H9 (cell line): ENCODE measurements around the gene WDR37. TPM values are rescaled to one million over a fixed set of nuclear protein-coding genes. Genes with fewer than 3 reads are reported as not detected.

ENCODE experiments used
- DNase-seq: peaks from one replicate; pipeline ENCODE4 v3.0.0-alpha.2; 2017
- H2AFZ ChIP-seq: one replicate; pipeline ENCODE4 v1.6.1; 2013; ENCODE audit warnings: mild to moderate bottlenecking, low read length, control low read depth, moderate library complexity
- H2AK5ac ChIP-seq: 2 replicates; pipeline ENCODE4 v1.6.1; 2013; ENCODE audit warnings: low read length, control low read depth, mixed read lengths; ENCODE audit not compliant: insufficient read length
- H2BK120ac ChIP-seq: one replicate; pipeline ENCODE4 v1.6.1; 2013; ENCODE audit warnings: low read depth, mild to moderate bottlenecking, low read length, control low read depth, inconsistent platforms; ENCODE audit not compliant: poor library complexity, severe bottlenecking
- H2BK12ac ChIP-seq: 2 replicates; pipeline ENCODE4 v1.6.1; 2013; ENCODE audit warnings: low read length, control low read depth, mixed read lengths, low read depth; ENCODE audit not compliant: insufficient read length
- H2BK15ac ChIP-seq: 2 replicates; pipeline ENCODE4 v1.6.1; 2013; ENCODE audit warnings: low read depth, low read length, control low read depth
- H2BK20ac ChIP-seq: one replicate; pipeline ENCODE4 v1.6.1; 2013; ENCODE audit warnings: low read depth, mild to moderate bottlenecking, low read length, control low read depth, inconsistent platforms; ENCODE audit not compliant: poor library complexity, severe bottlenecking
- H2BK5ac ChIP-seq: 2 replicates; pipeline ENCODE4 v1.6.1; 2013; ENCODE audit warnings: low read length, control low read depth, mixed read lengths; ENCODE audit not compliant: insufficient read length
- H3K14ac ChIP-seq: 2 replicates; pipeline ENCODE4 v1.6.1; 2013; ENCODE audit warnings: low read length, control low read depth; ENCODE audit not compliant: insufficient read depth
- H3K18ac ChIP-seq: 2 replicates; pipeline ENCODE4 v1.6.1; 2013; ENCODE audit warnings: low read depth, mild to moderate bottlenecking, mixed read lengths, low read length, control low read depth; ENCODE audit not compliant: insufficient read length
- H3K23ac ChIP-seq: 2 replicates; pipeline ENCODE4 v1.6.1; 2013; ENCODE audit warnings: low read length, control low read depth, mixed read lengths, low read depth; ENCODE audit not compliant: insufficient read length
- H3K23me2 ChIP-seq: 2 replicates; pipeline ENCODE4 v1.6.1; 2013; ENCODE audit warnings: low read depth, mild to moderate bottlenecking, mixed read lengths, low read length, control low read depth; ENCODE audit not compliant: insufficient read length, poor library complexity, severe bottlenecking
- H3K27ac ChIP-seq: 2 replicates; pipeline ENCODE4 v1.5.1; 2013; ENCODE audit warnings: low read length, control low read depth, mixed read lengths, low read depth; ENCODE audit not compliant: insufficient read length
- H3K27me3 ChIP-seq: 2 replicates; pipeline ENCODE4 v1.6.1; 2013; ENCODE audit warnings: low read length, control low read depth, inconsistent platforms; ENCODE audit not compliant: insufficient read depth
- H3K4ac ChIP-seq: 2 replicates; pipeline ENCODE4 v1.6.1; 2013; ENCODE audit warnings: low read depth, mild to moderate bottlenecking, control low read depth, inconsistent platforms, low read length, moderate library complexity
- H3K4me1 ChIP-seq: 2 replicates; pipeline ENCODE4 v1.6.1; 2013; ENCODE audit warnings: low read length, control low read depth, inconsistent platforms; ENCODE audit not compliant: insufficient read depth
- H3K4me2 ChIP-seq: 2 replicates; pipeline ENCODE4 v1.6.1; 2013; ENCODE audit warnings: low read length, control low read depth, mixed read lengths; ENCODE audit not compliant: insufficient read length, insufficient read depth
- H3K56ac ChIP-seq: 2 replicates; pipeline ENCODE4 v1.6.1; 2013; ENCODE audit warnings: low read depth, mild to moderate bottlenecking, mixed read lengths, low read length, control low read depth; ENCODE audit not compliant: insufficient read length
- H3K79me1 ChIP-seq: 2 replicates; pipeline ENCODE4 v1.6.1; 2013; ENCODE audit warnings: low read depth, mild to moderate bottlenecking, moderate library complexity, low read length, control low read depth, inconsistent platforms; ENCODE audit not compliant: insufficient read depth, poor library complexity, severe bottlenecking
- H3K79me2 ChIP-seq: 2 replicates; pipeline ENCODE4 v1.6.1; 2013; ENCODE audit warnings: low read length, control low read depth, inconsistent platforms; ENCODE audit not compliant: insufficient read depth
- H3K9ac ChIP-seq: 2 replicates; pipeline ENCODE4 v1.6.1; 2013; ENCODE audit warnings: low read length, control low read depth, mixed read lengths; ENCODE audit not compliant: insufficient read length; ENCODE audit errors: extremely low read depth
- H3K9me3 ChIP-seq: one replicate; pipeline ENCODE4 v1.6.1; 2013; ENCODE audit warnings: low read depth, low read length, inconsistent platforms; ENCODE audit not compliant: control insufficient read depth
- H3T11ph ChIP-seq: one replicate; pipeline ENCODE4 v1.6.1; 2013; ENCODE audit warnings: mild to moderate bottlenecking, low read length, control low read depth, inconsistent platforms
- H4K20me1 ChIP-seq: one replicate; pipeline ENCODE4 v1.6.1; 2013; ENCODE audit not compliant: control insufficient read depth, insufficient read length, insufficient read depth
- H4K5ac ChIP-seq: 2 replicates; pipeline ENCODE4 v1.6.1; 2013; ENCODE audit warnings: low read depth, mild to moderate bottlenecking, mixed read lengths, low read length, control low read depth; ENCODE audit not compliant: insufficient read length
- H4K8ac ChIP-seq: replicated peaks from 2 replicates; pipeline ENCODE4 v1.6.1; 2013; ENCODE audit warnings: low read length, control low read depth, mixed read lengths, low read depth; ENCODE audit not compliant: insufficient read length
- H4K91ac ChIP-seq: 2 replicates; pipeline ENCODE4 v1.6.1; 2013; ENCODE audit warnings: low read depth, mild to moderate bottlenecking, moderate library complexity, mixed read lengths, low read length, control low read depth; ENCODE audit not compliant: insufficient read length
- H3K27ac Mint-ChIP-seq, 3 experiments: 2 replicates in 2 of 3; 3 replicates in 1 of 3; pipeline ENCODE4 v1.8.0; 2020 to 2021; ENCODE audit warnings: mixed read lengths in 3 of 3, mild to moderate bottlenecking in 1 of 3, moderate library complexity in 1 of 3
- H3K27me3 Mint-ChIP-seq: 2 replicates; pipeline ENCODE4 v1.8.0; 2021; ENCODE audit warnings: low read depth, mild to moderate bottlenecking, moderate library complexity, mixed read lengths
- H3K36me3 Mint-ChIP-seq, 3 experiments: 2 replicates in 2 of 3; 3 replicates in 1 of 3; pipeline ENCODE4 v1.8.0; 2020 to 2021; ENCODE audit warnings: low read depth in 3 of 3, mixed read lengths in 3 of 3; ENCODE audit not compliant: insufficient read depth in 1 of 3
- H3K4me1 Mint-ChIP-seq, 2 experiments: 2 replicates each; pipeline ENCODE4 v1.8.0; 2020; ENCODE audit warnings: mixed read lengths in 2 of 2
- H3K4me3 Mint-ChIP-seq, 2 experiments: 2 replicates in 1 of 2; 3 replicates in 1 of 2; pipeline ENCODE4 v1.8.0; 2020 to 2021; ENCODE audit warnings: mild to moderate bottlenecking in 2 of 2, mixed read lengths in 2 of 2, moderate library complexity in 1 of 2
- H3K9me3 Mint-ChIP-seq, 2 experiments: 2 replicates in 1 of 2; 3 replicates in 1 of 2; pipeline ENCODE4 v1.8.0; 2020; ENCODE audit warnings: mild to moderate bottlenecking in 2 of 2, mixed read lengths in 2 of 2, moderate library complexity in 1 of 2
- WGBS: extraction: QIAGEN DNeasy Blood & Tissue Kit; methylation state at CpG from one replicate; pipeline ENCODE4 v1.1.7; 2013; ENCODE audit warnings: missing lambda C conversion rate, low lambda C conversion rate, mixed read lengths; ENCODE audit not compliant: insufficient read length; ENCODE audit errors: extremely low coverage; 5-methylcytosine and 5-hydroxymethylcytosine counted together
- total RNA-seq: library from RNA; stranded (reverse); gene quantifications from 2 replicates; pipeline ENCODE4 v1.2.1, GENCODE V29; 2021
- TF ChIP-seq, protein P1 (sequence below): fragments of 200-600 bp; sonication (generic); conservative IDR thresholded peaks from 3 replicates; pipeline ENCODE4 v1.8.0; 2021; ENCODE audit warnings: antibody characterized with exemption, mild to moderate bottlenecking

Gene WDR37
- total RNA-seq, 1 experiment from 2014 or later, result 13.1 TPM

GRCh38 chr10:1147810-1148209 lies 91.6 kb downstream of the WDR37 start:
- no peak for DNase-seq
- Histone ChIP-seq H3K14ac (no peak overlapping the region), H4K91ac (no peak overlapping the region), H3K79me2 (no peaks in the 10 kb centered on the region), H4K8ac (no peak overlapping the region), H4K5ac (no peak overlapping the region), H2BK5ac (no peak overlapping the region), H2AFZ (no peak overlapping the region), H3K27ac (no peak overlapping the region), H3K56ac (no peak overlapping the region), H2BK12ac (no peak overlapping the region), H2AK5ac (no peak overlapping the region), H3K4me1 (no peaks in the 10 kb centered on the region), H3K27me3 (no peaks in the 10 kb centered on the region), H3K79me1 (no peaks in the 10 kb centered on the region), H3K23ac (no peak overlapping the region), H3T11ph (no peak overlapping the region), H2BK15ac (no peak overlapping the region), H3K9me3 (no peaks in the 10 kb centered on the region), H3K23me2 (no peaks in the 10 kb centered on the region), H2BK120ac (no peak overlapping the region), H2BK20ac (no peak overlapping the region), H3K18ac (no peak overlapping the region), H4K20me1 (no peaks in the 10 kb centered on the region), H3K4me2 (no peak overlapping the region), H3K4ac (no peak overlapping the region), H3K9ac (no peak overlapping the region)
- Mint-ChIP-seq H3K36me3 (peaks cover 0 to 9% (median 1%) of the 10 kb centered on the region in 3 experiments; a peak in 3 of 7 replicates), H3K27me3 (peaks cover 1% of the 10 kb centered on the region; the same call in 1 of the 2 replicates), H3K9me3 (peaks cover 11 to 14% of the 10 kb centered on the region in 2 experiments; a peak in 4 of 5 replicates), H3K4me1 (no peaks in the 10 kb centered on the region), H3K4me3 (no peak overlapping the region), H3K27ac (no peak overlapping the region)
- TF ChIP-seq, protein P1, sequence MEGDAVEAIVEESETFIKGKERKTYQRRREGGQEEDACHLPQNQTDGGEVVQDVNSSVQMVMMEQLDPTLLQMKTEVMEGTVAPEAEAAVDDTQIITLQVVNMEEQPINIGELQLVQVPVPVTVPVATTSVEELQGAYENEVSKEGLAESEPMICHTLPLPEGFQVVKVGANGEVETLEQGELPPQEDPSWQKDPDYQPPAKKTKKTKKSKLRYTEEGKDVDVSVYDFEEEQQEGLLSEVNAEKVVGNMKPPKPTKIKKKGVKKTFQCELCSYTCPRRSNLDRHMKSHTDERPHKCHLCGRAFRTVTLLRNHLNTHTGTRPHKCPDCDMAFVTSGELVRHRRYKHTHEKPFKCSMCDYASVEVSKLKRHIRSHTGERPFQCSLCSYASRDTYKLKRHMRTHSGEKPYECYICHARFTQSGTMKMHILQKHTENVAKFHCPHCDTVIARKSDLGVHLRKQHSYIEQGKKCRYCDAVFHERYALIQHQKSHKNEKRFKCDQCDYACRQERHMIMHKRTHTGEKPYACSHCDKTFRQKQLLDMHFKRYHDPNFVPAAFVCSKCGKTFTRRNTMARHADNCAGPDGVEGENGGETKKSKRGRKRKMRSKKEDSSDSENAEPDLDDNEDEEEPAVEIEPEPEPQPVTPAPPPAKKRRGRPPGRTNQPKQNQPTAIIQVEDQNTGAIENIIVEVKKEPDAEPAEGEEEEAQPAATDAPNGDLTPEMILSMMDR, result no peak
- WGBS, result no CpG with 5 or more reads among the region's 5 CpGs
